ENCODE data around the gene TMEM62. TPM values are rescaled to one million over a fixed set of nuclear protein-coding genes. Genes with fewer than 3 reads are reported as not detected.

Gene TMEM62
- total and polyA plus RNA-seq, 2 donors from 2014 or later = 14.7 to 31.2 TPM

- intact Hi-C loops (cut with DNase I) = no loop called here
- Histone ChIP-seq H3K9me3 (ENCODE audit: control insufficient read depth in 2 of 3, insufficient read depth in 1 of 3, low read length in 3 of 3) (no peaks in the 10 kb centered on the region), H3K27ac (ENCODE audit: low read depth in 2 of 2, low read length in 2 of 2) (no peak overlapping the region), H3K4me3 (ENCODE audit: low read length in 3 of 3) (no peak overlapping the region), H3K36me3 (ENCODE audit: control insufficient read depth in 2 of 3, insufficient read depth in 3 of 3, low read length in 3 of 3) (no peaks in the 10 kb centered on the region), H3K4me1 (ENCODE audit: control insufficient read depth in 2 of 3, insufficient read depth in 2 of 3, low read depth in 1 of 3, low read length in 3 of 3) (no peaks in the 10 kb centered on the region), H3K9ac (ENCODE audit: low read length in 3 of 3) (no peak overlapping the region), H3K27me3 (ENCODE audit: control insufficient read depth, insufficient read depth, low read length) (no peaks in the 10 kb centered on the region)
- no peak for FAIRE-seq
- TF ChIP-seq CTCF (IDR thresholded peaks at IDR 0.05; ENCODE audit: borderline replicate concordance, extremely low read depth, insufficient read depth) = no peak
- no peak for DNase-seq
Observed at GRCh38 chr15:43211224-43211735, 77.9 kb downstream of the TMEM62 start.

- no peak for TF ChIP-seq CTCF (IDR thresholded peaks at IDR 0.05; ENCODE audit: borderline replicate concordance, extremely low read depth, insufficient read depth)
- H3K9ac ChIP-seq (ENCODE audit: low read length in 3 of 3) = no peak overlapping the region
- H3K9me3 ChIP-seq (ENCODE audit: control insufficient read depth in 2 of 3, insufficient read depth in 1 of 3, low read length in 3 of 3) = no peaks in the 10 kb centered on the region
- FAIRE-seq (no peak), DNase-seq (no peak)
- no peak overlapping the region for H3K4me3 ChIP-seq (ENCODE audit: low read length in 3 of 3)
- no peak overlapping the region for H3K27ac ChIP-seq (ENCODE audit: low read depth in 2 of 2, low read length in 2 of 2)
- intact Hi-C loops (cut with DNase I) = no loop called here
- no peaks in the 10 kb centered on the region for H3K36me3 ChIP-seq (ENCODE audit: control insufficient read depth in 2 of 3, insufficient read depth in 3 of 3, low read length in 3 of 3)
- no peaks in the 10 kb centered on the region for H3K27me3 ChIP-seq (ENCODE audit: control insufficient read depth, insufficient read depth, low read length)
- no peaks in the 10 kb centered on the region for H3K4me1 ChIP-seq (ENCODE audit: control insufficient read depth in 2 of 3, insufficient read depth in 2 of 3, low read depth in 1 of 3, low read length in 3 of 3)
Observed at GRCh38 chr15:43212299-43212698, 78.9 kb downstream of the TMEM62 start.

GRCh38 chr15:43212951-43213350 is 79.6 kb downstream of the TMEM62 start:
- Histone ChIP-seq H3K9me3 (ENCODE audit: control insufficient read depth in 2 of 3, insufficient read depth in 1 of 3, low read length in 3 of 3) (no peaks in the 10 kb centered on the region), H3K4me1 (ENCODE audit: control insufficient read depth in 2 of 3, insufficient read depth in 2 of 3, low read depth in 1 of 3, low read length in 3 of 3) (no peaks in the 10 kb centered on the region), H3K4me3 (ENCODE audit: low read length in 3 of 3) (no peak overlapping the region), H3K27ac (ENCODE audit: low read depth in 2 of 2, low read length in 2 of 2) (no peak overlapping the region), H3K27me3 (ENCODE audit: control insufficient read depth, insufficient read depth, low read length) (no peaks in the 10 kb centered on the region), H3K36me3 (ENCODE audit: control insufficient read depth in 2 of 3, insufficient read depth in 3 of 3, low read length in 3 of 3) (no peaks in the 10 kb centered on the region), H3K9ac (ENCODE audit: low read length in 3 of 3) (no peak overlapping the region)
- FAIRE-seq = no peak
- TF ChIP-seq CTCF (IDR thresholded peaks at IDR 0.05; ENCODE audit: borderline replicate concordance, extremely low read depth, insufficient read depth) = no peak
- intact Hi-C loops (cut with DNase I) = no loop called here
- no peak for DNase-seq

- no peak for FAIRE-seq
- intact Hi-C loops (cut with DNase I) = no loop called here
- no peak for TF ChIP-seq CTCF (IDR thresholded peaks at IDR 0.05; ENCODE audit: borderline replicate concordance, extremely low read depth, insufficient read depth)
Observed at GRCh38 chr15:43213466-43213865, 80.1 kb downstream of the TMEM62 start.

More at GRCh38 chr15:43213466-43213865, 80.1 kb downstream of the TMEM62 start:
- H3K27me3 ChIP-seq (ENCODE audit: control insufficient read depth, insufficient read depth, low read length) = no peaks in the 10 kb centered on the region
- no peak overlapping the region for H3K27ac ChIP-seq (ENCODE audit: low read depth in 2 of 2, low read length in 2 of 2)
- H3K4me3 ChIP-seq (ENCODE audit: low read length in 3 of 3) = no peak overlapping the region
- H3K9ac ChIP-seq (ENCODE audit: low read length in 3 of 3) = no peak overlapping the region
- H3K4me1 ChIP-seq (ENCODE audit: control insufficient read depth in 2 of 3, insufficient read depth in 2 of 3, low read depth in 1 of 3, low read length in 3 of 3) = no peaks in the 10 kb centered on the region
- H3K9me3 ChIP-seq (ENCODE audit: control insufficient read depth in 2 of 3, insufficient read depth in 1 of 3, low read length in 3 of 3) = no peaks in the 10 kb centered on the region
- no peaks in the 10 kb centered on the region for H3K36me3 ChIP-seq (ENCODE audit: control insufficient read depth in 2 of 3, insufficient read depth in 3 of 3, low read length in 3 of 3)
- no peak for DNase-seq

Data from kidney (tissue), 14 donors.